MM.1S (cell line): ENCODE results near the gene SDHB.

Experiments
- CTCF ChIP-seq: fragments of 300-600 bp; sonication (generic); IDR thresholded peaks from 2 replicates; pipeline ENCODE4 v1.5.1; 2016; ENCODE audit warnings: antibody characterized with exemption, low read length, mixed read lengths
- EZH2phosphoT487 ChIP-seq: fragments of 300-600 bp; sonication (generic); IDR thresholded peaks from 2 replicates; pipeline ENCODE4 v1.6.1; 2018; ENCODE audit warnings: antibody characterized with exemption, low read length

GRCh38 chr1:16978139-16978538 lies 75.7 kb downstream of the SDHB start:
- TF ChIP-seq CTCF = no peak
- TF ChIP-seq EZH2phosphoT487 = no peak
